Neutrophil (primary cell): Measurements from ENCODE around the gene ZBTB20.

Experiments
- H3K27ac ChIP-seq: fragments of 200-600 bp; sonication (generic); 2 replicates; pipeline ENCODE4 v1.5.1; 2016; ENCODE audit warnings: mild to moderate bottlenecking, moderate library complexity
- H3K27me3 ChIP-seq: fragments of 200-600 bp; sonication (generic); 2 replicates; pipeline ENCODE4 v1.6.0; 2016; ENCODE audit warnings: mild to moderate bottlenecking
- H3K36me3 ChIP-seq: fragments of 200-600 bp; sonication (generic); 2 replicates; pipeline ENCODE4 v1.5.1; 2017
- H3K4me1 ChIP-seq, 2 experiments: fragments of 200-600 bp in 1 of 2; sonication (generic) in 1 of 2; 1 replicate in 1 of 2; 2 replicates in 1 of 2; pipeline versions ENCODE4 v1.5.1 to v1.6.1; 2013 to 2016; ENCODE audit warnings: low read depth in 1 of 2, low read length in 1 of 2, mild to moderate bottlenecking in 1 of 2, moderate library complexity in 1 of 2; ENCODE audit not compliant: control insufficient read depth in 1 of 2, insufficient read depth in 1 of 2
- H3K4me3 ChIP-seq, 2 experiments: fragments of 200-600 bp in 1 of 2; sonication (generic) in 1 of 2; 1 replicate in 1 of 2; 2 replicates in 1 of 2; pipeline ENCODE4 v1.5.1; 2013 to 2016; ENCODE audit warnings: low read depth in 1 of 2, low read length in 1 of 2, mild to moderate bottlenecking in 1 of 2, moderate library complexity in 1 of 2
- H3K9me3 ChIP-seq: fragments of 200-600 bp; sonication (generic); 2 replicates; pipeline ENCODE4 v1.5.1; 2016
- TF ChIP-seq, protein P1 (sequence below): fragments of 200-600 bp; sonication (generic); IDR thresholded peaks from 2 replicates; pipeline ENCODE4 v1.5.1; 2016; ENCODE audit warnings: antibody characterized with exemption

Gene ZBTB20

GRCh38 chr3:114480442-114480841, 666.6 kb downstream of the ZBTB20 start:
- no peaks in the 10 kb centered on the region for H3K9me3 ChIP-seq
- TF ChIP-seq, protein P1, sequence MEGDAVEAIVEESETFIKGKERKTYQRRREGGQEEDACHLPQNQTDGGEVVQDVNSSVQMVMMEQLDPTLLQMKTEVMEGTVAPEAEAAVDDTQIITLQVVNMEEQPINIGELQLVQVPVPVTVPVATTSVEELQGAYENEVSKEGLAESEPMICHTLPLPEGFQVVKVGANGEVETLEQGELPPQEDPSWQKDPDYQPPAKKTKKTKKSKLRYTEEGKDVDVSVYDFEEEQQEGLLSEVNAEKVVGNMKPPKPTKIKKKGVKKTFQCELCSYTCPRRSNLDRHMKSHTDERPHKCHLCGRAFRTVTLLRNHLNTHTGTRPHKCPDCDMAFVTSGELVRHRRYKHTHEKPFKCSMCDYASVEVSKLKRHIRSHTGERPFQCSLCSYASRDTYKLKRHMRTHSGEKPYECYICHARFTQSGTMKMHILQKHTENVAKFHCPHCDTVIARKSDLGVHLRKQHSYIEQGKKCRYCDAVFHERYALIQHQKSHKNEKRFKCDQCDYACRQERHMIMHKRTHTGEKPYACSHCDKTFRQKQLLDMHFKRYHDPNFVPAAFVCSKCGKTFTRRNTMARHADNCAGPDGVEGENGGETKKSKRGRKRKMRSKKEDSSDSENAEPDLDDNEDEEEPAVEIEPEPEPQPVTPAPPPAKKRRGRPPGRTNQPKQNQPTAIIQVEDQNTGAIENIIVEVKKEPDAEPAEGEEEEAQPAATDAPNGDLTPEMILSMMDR = no peak
- H3K4me1 ChIP-seq = peaks cover 17 to 19% of the 10 kb centered on the region in 2 experiments
- no peaks in the 10 kb centered on the region for H3K27me3 ChIP-seq
- H3K27ac ChIP-seq = no peak overlapping the region
- no peak overlapping the region for H3K4me3 ChIP-seq
- H3K36me3 ChIP-seq = no peaks in the 10 kb centered on the region

DNA sequence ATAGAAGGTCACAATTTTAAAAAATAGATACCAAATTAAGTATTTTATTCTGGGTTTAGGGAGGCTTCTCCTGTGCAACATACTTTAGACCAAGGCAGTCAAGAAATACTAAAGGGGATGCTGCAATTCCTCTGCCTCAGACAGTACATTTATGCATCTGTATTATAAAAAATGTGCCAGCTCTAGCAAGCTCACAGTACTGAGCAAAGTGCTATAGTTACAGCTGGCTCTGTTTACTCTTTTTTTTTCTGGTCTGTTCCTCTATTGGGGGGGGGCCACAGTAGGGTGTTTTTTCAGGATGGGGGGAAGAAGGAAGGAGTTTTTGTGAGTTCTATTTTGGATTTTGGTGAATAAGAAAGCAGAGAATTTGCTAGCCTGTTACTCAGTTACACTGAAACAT, 668.3 kb downstream of the ZBTB20 start:
- Histone ChIP-seq H3K4me1 (peaks cover 17 to 19% of the 10 kb centered on the region in 2 experiments), H3K36me3 (no peaks in the 10 kb centered on the region), H3K27ac (no peak overlapping the region), H3K27me3 (no peaks in the 10 kb centered on the region), H3K9me3 (no peaks in the 10 kb centered on the region), H3K4me3 (no peak overlapping the region)
- TF ChIP-seq, protein P1 = no peak

GRCh38 chr3:114476511-114476910, 670.6 kb downstream of the ZBTB20 start:
- TF ChIP-seq, protein P1 = no peak
- Histone ChIP-seq H3K4me3 (no peak overlapping the region), H3K27ac (no peak overlapping the region), H3K4me1 (peaks cover 10 to 13% of the 10 kb centered on the region in 2 experiments), H3K36me3 (no peaks in the 10 kb centered on the region), H3K27me3 (no peaks in the 10 kb centered on the region), H3K9me3 (no peaks in the 10 kb centered on the region)

DNA sequence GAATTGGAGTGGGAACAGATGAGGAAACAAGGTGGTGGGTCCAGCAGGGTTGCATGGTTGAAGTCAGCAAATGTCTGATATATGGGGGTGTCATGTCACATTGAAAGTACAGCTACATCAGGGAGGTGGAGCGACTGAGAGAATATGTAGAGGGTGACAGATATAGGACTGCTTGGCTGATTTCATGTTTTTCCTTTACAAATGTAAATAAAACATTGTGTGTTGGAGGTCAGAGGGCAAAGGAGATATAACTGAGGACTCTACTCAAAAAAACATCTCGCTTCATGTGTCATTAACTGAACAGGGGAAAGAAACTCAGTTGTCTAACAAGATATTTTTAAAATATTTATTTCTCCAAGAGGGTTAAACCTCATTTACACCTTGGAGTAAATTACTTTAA, 675.6 kb downstream of the ZBTB20 start:
- no peaks in the 10 kb centered on the region for H3K9me3 ChIP-seq
- H3K36me3 ChIP-seq = no peaks in the 10 kb centered on the region
- no peaks in the 10 kb centered on the region for H3K27me3 ChIP-seq
- TF ChIP-seq, protein P1 = no peak
- H3K27ac ChIP-seq = no peak overlapping the region
- H3K4me1 ChIP-seq = no peaks in the 10 kb centered on the region
- H3K4me3 ChIP-seq = no peak overlapping the region

DNA sequence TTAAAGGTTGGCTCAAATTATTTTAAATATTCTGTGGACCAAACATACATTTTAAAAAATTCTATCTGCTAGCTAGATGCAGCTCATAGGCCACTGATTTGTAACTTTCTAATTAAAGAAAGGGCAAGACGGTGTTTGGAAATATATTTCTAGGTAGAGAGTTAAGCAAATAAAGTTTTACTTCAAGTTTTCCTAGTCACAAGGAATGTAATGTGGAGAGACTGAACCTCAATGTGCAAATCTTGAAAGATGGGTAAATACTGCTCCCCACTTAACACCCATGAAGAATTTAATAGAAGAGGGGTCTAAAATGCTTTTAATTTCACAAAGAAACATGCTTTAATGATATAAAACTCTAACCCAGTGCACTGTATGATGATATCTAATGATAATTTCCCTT, 678.0 kb downstream of the ZBTB20 start:
- Histone ChIP-seq H3K9me3 (no peaks in the 10 kb centered on the region), H3K4me1 (no peaks in the 10 kb centered on the region), H3K27me3 (no peaks in the 10 kb centered on the region), H3K4me3 (no peak overlapping the region), H3K27ac (no peak overlapping the region), H3K36me3 (no peaks in the 10 kb centered on the region)
- TF ChIP-seq, protein P1 = no peak

GRCh38 chr3:114466816-114467215, 680.3 kb downstream of the ZBTB20 start:
- Histone ChIP-seq H3K4me1 (no peaks in the 10 kb centered on the region), H3K27me3 (no peaks in the 10 kb centered on the region), H3K9me3 (no peaks in the 10 kb centered on the region), H3K27ac (no peak overlapping the region), H3K4me3 (no peak overlapping the region), H3K36me3 (no peaks in the 10 kb centered on the region)
- TF ChIP-seq, protein P1 = no peak
